Activated CD4-positive, alpha-beta memory T cell treated with anti-CD3 and anti-CD28 coated beads, Interleukin-2, amount 10 ng/mL, durations not matched to agents 7 days and 5 days (primary cell): Measurements from ENCODE around the gene GATM. TPM values are rescaled to one million over a fixed set of nuclear protein-coding genes. Genes with fewer than 3 reads are reported as not detected.
"Not testable (repeated sequence)": the region's sequence is repeated elsewhere in the genome, so short reads cannot be mapped to it uniquely, and the experiment has no call there.

ENCODE experiments used
- CTCF ChIA-PET: fragments of 350-600 bp; sonication (Branson Sonifier 250); formaldehyde crosslinking; loops from one replicate; lab custom pipeline; 2021; ENCODE audit warnings: antibody characterized with exemption, inconsistent platforms; lab: Charles Lee
- POLR2A ChIA-PET: fragments of 350-600 bp; sonication (Branson Sonifier 250); formaldehyde crosslinking; loops from one replicate; lab custom pipeline; 2021; ENCODE audit warnings: antibody characterized with exemption; lab: Charles Lee
- DNase-seq: peaks from one replicate; pipeline ENCODE4 v3.0.0-alpha.2; 2020
- H3K27ac Mint-ChIP-seq: one replicate; pipeline ENCODE4 v1.8.0; 2021; ENCODE audit warnings: mild to moderate bottlenecking, mixed read lengths
- H3K27me3 Mint-ChIP-seq: one replicate; pipeline ENCODE4 v1.8.0; 2021; ENCODE audit warnings: mixed read lengths
- H3K36me3 Mint-ChIP-seq: one replicate; pipeline ENCODE4 v1.8.0; 2021; ENCODE audit warnings: low read depth, mixed read lengths
- H3K4me1 Mint-ChIP-seq: one replicate; pipeline ENCODE4 v1.8.0; 2021; ENCODE audit warnings: mixed read lengths
- H3K4me3 Mint-ChIP-seq: one replicate; pipeline ENCODE4 v1.8.0; 2021; ENCODE audit warnings: mild to moderate bottlenecking, mixed read lengths
- H3K9me3 Mint-ChIP-seq: one replicate; pipeline ENCODE4 v1.8.0; 2021; ENCODE audit warnings: mixed read lengths
- total RNA-seq, 2 experiments: library from RNA; stranded (reverse); gene quantifications; one replicate each; pipeline ENCODE4 v1.2.3, GENCODE V29; 2021

Gene GATM
- total RNA-seq, 2 experiments from 2014 or later: 1.9 to 2.2 TPM

DNA sequence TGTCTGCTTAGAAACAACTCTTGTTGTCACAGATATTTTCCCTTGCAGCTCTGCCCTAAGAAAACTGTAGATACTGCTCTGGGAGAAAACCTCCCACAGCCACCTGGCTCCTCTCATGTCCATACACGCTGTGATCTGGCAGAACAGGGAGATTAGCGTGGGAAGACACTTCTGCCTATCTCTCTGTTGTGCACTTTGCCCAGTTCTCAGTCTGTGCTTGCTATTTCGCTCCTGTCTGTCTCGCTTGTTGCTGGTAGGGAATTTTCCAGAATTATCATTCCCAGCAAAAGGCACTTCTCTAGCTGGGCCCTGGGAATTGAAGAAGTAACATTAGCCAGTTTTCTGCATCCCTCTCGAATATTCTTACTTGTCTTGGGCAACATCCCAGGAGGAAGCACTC is 8.1 kb upstream of the GATM start:
- no peaks in the 10 kb centered on the region for H3K9me3 Mint-ChIP-seq
- H3K4me3 Mint-ChIP-seq: no peak overlapping the region
- H3K27ac Mint-ChIP-seq: no peak overlapping the region
- H3K4me1 Mint-ChIP-seq: no peaks in the 10 kb centered on the region
- no peak for DNase-seq
- H3K27me3 Mint-ChIP-seq: peaks cover 38% of the 10 kb centered on the region
- no peaks in the 10 kb centered on the region for H3K36me3 Mint-ChIP-seq
- CTCF ChIA-PET: no interaction called here
- POLR2A ChIA-PET: interaction anchor here (1.3 kb wide), 1 partner anchor 16 kb away, joined by 3 read pairs; no protein-coding TSS in a partner anchor

DNA sequence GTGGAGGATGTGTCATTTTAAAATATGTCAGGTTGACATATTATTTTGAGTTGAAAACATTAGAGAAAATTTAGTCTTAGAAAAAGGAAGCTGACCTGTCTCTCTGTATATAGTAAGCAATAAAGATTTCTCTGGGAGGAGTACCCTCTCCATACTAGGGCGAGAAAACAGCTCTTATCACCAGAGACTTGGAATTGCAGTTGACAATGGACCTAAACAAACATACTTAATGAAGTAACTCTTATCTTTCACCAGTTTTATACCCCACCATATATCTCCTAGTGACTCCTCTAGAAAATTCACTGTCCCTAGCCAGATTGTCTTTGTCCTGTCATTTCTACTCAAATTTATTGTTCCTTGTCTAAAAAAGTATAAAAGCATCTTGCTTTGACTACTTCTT is 7.2 kb upstream of the GATM start:
- H3K27ac Mint-ChIP-seq: no peak overlapping the region
- POLR2A ChIA-PET: interaction anchor here (1.3 kb wide), 1 partner anchor 17 kb away, joined by 3 read pairs; no protein-coding TSS in a partner anchor
- CTCF ChIA-PET: no interaction called here
- H3K36me3 Mint-ChIP-seq: no peaks in the 10 kb centered on the region
- DNase-seq: no peak
- H3K4me1 Mint-ChIP-seq: no peaks in the 10 kb centered on the region
- H3K4me3 Mint-ChIP-seq: no peak overlapping the region
- H3K27me3 Mint-ChIP-seq: peaks cover 44% of the 10 kb centered on the region
- no peaks in the 10 kb centered on the region for H3K9me3 Mint-ChIP-seq

GRCh38 chr15:45384700-45385099 is 6.4 kb upstream of the GATM start:
- ChIA-PET POLR2A (no interaction called here), CTCF (no interaction called here)
- Mint-ChIP-seq H3K9me3 (no peaks in the 10 kb centered on the region), H3K36me3 (no peaks in the 10 kb centered on the region), H3K4me3 (no peak overlapping the region), H3K27ac (no peak overlapping the region), H3K27me3 (peaks cover 48% of the 10 kb centered on the region), H3K4me1 (no peaks in the 10 kb centered on the region)
- DNase-seq: no peak

DNA sequence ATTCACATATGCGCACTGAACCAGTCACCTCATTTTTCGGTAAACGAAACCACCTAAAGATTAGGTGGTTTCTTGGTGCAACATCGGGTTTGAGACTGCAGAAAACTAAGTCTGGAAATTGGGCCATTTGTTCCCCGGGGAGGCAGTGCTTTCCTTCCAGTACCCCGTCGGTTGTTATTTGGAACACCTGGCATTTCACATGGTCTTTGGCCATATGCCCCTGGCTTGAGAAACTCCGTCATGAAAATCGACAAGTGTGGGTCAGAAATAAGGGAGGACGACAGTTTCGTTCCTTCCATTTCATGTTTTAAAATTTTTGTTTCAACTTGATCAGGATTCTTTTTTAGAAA is 544 bp upstream of the GATM start:
- no peak overlapping the region for H3K4me3 Mint-ChIP-seq
- peaks cover 11% of the 10 kb centered on the region for H3K4me1 Mint-ChIP-seq
- no peak overlapping the region for H3K27ac Mint-ChIP-seq
- peaks cover 68% of the 10 kb centered on the region for H3K27me3 Mint-ChIP-seq
- CTCF ChIA-PET: no interaction called here
- POLR2A ChIA-PET: no interaction called here
- H3K9me3 Mint-ChIP-seq: no peaks in the 10 kb centered on the region
- H3K36me3 Mint-ChIP-seq: no peaks in the 10 kb centered on the region
- DNase-seq: no peak

GRCh38 chr15:45377609-45378148 is 665 bp downstream of the GATM start:
- no peaks in the 10 kb centered on the region for H3K9me3 Mint-ChIP-seq
- peaks cover 71% of the 10 kb centered on the region for H3K27me3 Mint-ChIP-seq
- peak overlapping the region; percentile 21 for H3K4me3 Mint-ChIP-seq
- H3K36me3 Mint-ChIP-seq: no peaks in the 10 kb centered on the region
- POLR2A ChIA-PET: interaction anchor here (0.6 to 1.1 kb wide), 2 partner anchors 12 to 43 kb away, joined by 4 read pairs; no protein-coding TSS in a partner anchor
- H3K27ac Mint-ChIP-seq: no peak overlapping the region
- CTCF ChIA-PET: interaction anchor here (1.0 kb wide), 1 partner anchor 23 kb away, joined by 3 read pairs; no protein-coding TSS in a partner anchor
- no peak for DNase-seq
- peaks cover 11% of the 10 kb centered on the region for H3K4me1 Mint-ChIP-seq

GRCh38 chr15:45376967-45377608 is 1.3 kb downstream of the GATM start:
- Mint-ChIP-seq H3K4me3 (peak overlapping the region; percentile 21), H3K27ac (no peak overlapping the region), H3K9me3 (no peaks in the 10 kb centered on the region), H3K4me1 (peaks cover 11% of the 10 kb centered on the region), H3K36me3 (no peaks in the 10 kb centered on the region), H3K27me3 (peaks cover 75% of the 10 kb centered on the region)
- DNase-seq: no peak
- POLR2A ChIA-PET: interaction anchor here (1.1 kb wide), 1 partner anchor 12 kb away, joined by 4 read pairs; no protein-coding TSS in a partner anchor
- CTCF ChIA-PET: interaction anchor here (0.7 to 1.0 kb wide), 2 partner anchors 24 to 52 kb away, joined by 3 read pairs; no protein-coding TSS in a partner anchor

DNA sequence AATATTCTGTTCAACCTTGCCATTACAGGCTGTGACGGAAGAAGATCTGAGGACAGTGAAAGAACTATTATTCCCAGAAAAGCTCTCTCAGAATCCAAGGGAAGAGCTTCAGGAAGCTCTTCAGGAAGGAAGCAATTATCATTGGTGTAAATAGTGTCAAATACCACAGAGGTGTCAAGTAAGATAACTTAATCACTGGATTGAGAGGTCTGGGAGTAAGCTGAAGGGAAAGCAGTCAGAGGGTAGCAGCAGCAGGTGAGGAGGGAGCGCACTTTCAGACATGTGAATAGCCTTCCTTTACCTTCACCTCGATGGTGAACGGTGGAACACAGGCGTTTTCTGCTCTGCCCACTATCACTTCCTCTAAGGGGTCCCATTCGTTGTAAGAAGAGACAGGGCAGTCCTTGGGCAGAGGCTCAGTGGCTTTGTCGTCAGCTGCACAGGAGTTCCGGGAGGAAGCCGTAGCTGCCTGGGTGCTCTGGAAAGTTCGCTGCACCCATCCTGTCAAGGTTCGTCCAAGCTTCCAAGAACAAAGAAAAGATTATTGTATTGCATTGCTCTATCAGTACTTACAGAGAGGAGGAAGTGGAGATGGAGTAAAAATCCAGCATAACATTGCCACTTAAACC is 1.9 kb downstream of the GATM start:
- DNase-seq: no peak
- Mint-ChIP-seq H3K27ac (no peak overlapping the region), H3K9me3 (no peaks in the 10 kb centered on the region), H3K4me1 (peaks cover 11% of the 10 kb centered on the region), H3K36me3 (no peaks in the 10 kb centered on the region), H3K27me3 (peaks cover 70% of the 10 kb centered on the region), H3K4me3 (no peak overlapping the region)
- POLR2A ChIA-PET: interaction anchor here (1.1 kb wide), 1 partner anchor 13 kb away, joined by 4 read pairs; no protein-coding TSS in a partner anchor
- CTCF ChIA-PET: interaction anchor here (0.7 kb wide), 1 partner anchor 53 kb away, joined by 3 read pairs; no protein-coding TSS in a partner anchor

DNA sequence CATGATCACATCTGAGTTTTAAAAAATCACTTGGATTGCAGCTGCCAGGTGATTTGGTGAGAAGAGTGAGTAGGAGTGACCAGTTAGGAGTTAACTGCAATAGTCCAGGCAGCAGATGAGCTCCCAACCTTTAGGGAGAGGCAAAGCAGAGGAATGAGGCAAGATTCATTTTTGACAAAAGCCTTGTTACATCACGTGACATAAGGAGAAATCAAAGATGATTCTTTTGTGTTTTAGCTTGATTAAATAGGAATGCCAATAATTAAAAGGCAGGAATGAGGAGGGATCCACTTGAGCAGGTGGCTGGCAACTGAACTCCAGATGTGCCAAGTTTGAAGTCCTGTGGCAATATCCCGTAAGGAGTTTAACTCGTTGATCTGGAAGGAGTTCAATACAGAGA is 2.5 kb downstream of the GATM start:
- ChIA-PET POLR2A (no interaction called here), CTCF (no interaction called here)
- peaks cover 11% of the 10 kb centered on the region for H3K4me1 Mint-ChIP-seq
- no peak overlapping the region for H3K4me3 Mint-ChIP-seq
- no peak for DNase-seq
- peaks cover 67% of the 10 kb centered on the region for H3K27me3 Mint-ChIP-seq
- H3K36me3 Mint-ChIP-seq: no peaks in the 10 kb centered on the region
- no peak overlapping the region for H3K27ac Mint-ChIP-seq
- no peaks in the 10 kb centered on the region for H3K9me3 Mint-ChIP-seq

DNA sequence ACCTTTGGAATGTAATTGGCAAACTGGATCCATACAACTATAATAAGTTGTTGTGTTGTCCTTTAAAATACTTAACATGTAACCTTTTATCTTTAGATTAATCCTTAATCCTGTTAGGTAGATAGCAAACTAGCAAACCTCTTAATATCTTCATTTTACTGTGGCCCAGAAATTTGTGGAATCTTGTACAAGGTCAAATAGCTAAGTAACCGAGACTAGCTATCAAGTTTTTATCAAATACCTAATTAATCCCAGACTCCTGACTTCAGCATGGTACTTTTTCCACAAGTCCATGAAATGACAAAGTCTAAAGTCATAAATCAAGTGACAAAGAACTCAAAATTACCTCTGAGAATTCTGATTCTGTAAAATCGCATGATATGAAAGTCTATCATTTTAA is 4.4 kb downstream of the GATM start:
- POLR2A ChIA-PET: no interaction called here

DNA sequence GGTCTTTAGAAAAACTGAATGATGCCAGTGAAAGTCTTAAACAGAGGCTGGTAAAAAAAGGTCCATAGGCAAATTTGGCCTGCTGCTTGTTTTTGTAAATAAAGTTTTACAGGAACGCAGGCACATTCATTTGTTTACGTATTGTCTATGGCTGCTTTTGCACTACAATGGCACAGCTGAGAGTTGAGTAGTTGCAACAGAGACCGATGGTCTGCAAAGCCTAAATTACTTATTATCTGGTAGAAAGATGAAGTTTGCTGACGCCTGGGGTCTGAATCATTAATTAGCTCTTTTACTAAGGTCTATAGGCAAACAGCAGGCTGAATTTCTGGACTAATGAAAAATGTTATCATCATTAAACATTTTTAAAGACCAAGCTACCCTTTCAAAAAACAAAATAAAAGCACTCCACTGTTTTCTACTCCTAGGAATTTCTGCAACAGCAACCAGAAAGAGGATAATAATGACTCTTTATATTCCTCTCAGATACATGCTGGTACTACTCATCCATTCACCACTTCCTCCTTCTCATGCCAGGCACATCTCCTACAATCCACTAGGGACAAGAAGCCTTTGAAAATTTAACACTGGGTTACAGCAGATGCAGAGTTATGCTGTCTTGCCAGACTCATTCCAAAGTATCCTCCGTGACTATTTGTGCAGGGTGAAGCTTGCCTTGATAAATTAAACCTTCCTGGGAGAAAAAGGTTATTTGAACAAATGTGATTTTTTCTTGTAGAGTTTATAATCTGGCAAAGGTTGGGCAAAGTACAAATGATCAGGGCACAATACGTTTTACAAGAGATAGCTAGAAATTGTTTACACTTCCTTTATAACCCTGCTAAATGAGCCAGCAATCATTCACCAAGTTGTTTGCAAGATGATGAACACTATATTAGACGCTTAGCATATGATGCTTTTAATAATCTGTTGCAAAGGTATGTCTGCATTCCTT is 6.0 kb downstream of the GATM start:
- H3K27ac Mint-ChIP-seq: no peak overlapping the region
- no peak overlapping the region for H3K4me3 Mint-ChIP-seq
- H3K27me3 Mint-ChIP-seq: peaks cover 51% of the 10 kb centered on the region
- H3K36me3 Mint-ChIP-seq: no peaks in the 10 kb centered on the region
- CTCF ChIA-PET: interaction anchor here (0.8 kb wide), 1 partner anchor 8 kb away, joined by 3 read pairs; no protein-coding TSS in a partner anchor
- H3K9me3 Mint-ChIP-seq: no peaks in the 10 kb centered on the region
- no peak for DNase-seq
- POLR2A ChIA-PET: no interaction called here
- peaks cover 3% of the 10 kb centered on the region for H3K4me1 Mint-ChIP-seq

More for the DNA sequence above, 4.4 kb downstream of the GATM start:
- peaks cover 11% of the 10 kb centered on the region for H3K4me1 Mint-ChIP-seq
- H3K27me3 Mint-ChIP-seq: peaks cover 64% of the 10 kb centered on the region
- H3K27ac Mint-ChIP-seq: no peak overlapping the region
- H3K4me3 Mint-ChIP-seq: no peak overlapping the region
- no peak for DNase-seq
- no peaks in the 10 kb centered on the region for H3K9me3 Mint-ChIP-seq
- CTCF ChIA-PET: no interaction called here
- H3K36me3 Mint-ChIP-seq: no peaks in the 10 kb centered on the region

DNA sequence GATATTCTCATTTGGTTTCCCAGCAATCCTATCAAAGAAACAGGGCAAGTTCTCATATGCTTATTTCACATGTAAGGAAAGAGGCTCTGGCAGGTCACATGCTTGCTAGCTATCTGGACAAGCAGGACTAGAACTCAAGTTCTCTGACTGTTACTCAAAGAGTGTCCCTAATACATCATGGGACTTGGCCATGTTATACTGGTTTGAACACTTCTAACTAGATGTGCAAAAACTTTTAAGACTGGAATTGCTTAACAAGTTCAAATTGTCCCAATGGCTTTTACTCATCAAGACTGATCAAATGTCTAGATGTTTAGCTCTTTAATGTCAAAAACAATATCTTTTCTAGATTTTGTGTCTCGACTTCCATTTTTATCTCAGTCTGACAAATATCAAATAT is 6.8 kb downstream of the GATM start:
- Mint-ChIP-seq H3K4me1 (peaks cover under 1% of the 10 kb centered on the region), H3K27me3 (peaks cover 44% of the 10 kb centered on the region), H3K4me3 (no peak overlapping the region), H3K36me3 (no peaks in the 10 kb centered on the region), H3K27ac (no peak overlapping the region), H3K9me3 (no peaks in the 10 kb centered on the region)
- POLR2A ChIA-PET: no interaction called here
- no peak for DNase-seq
- CTCF ChIA-PET: no interaction called here

- peaks cover 29% of the 10 kb centered on the region for H3K27me3 Mint-ChIP-seq
- H3K27ac Mint-ChIP-seq, POLR2A ChIA-PET: not testable (repeated sequence)
Observed at GRCh38 chr15:45370042-45370441, 8.3 kb downstream of the GATM start.

More at GRCh38 chr15:45370042-45370441, 8.3 kb downstream of the GATM start:
- H3K4me3 Mint-ChIP-seq, H3K4me1 Mint-ChIP-seq, H3K36me3 Mint-ChIP-seq, CTCF ChIA-PET, DNase-seq, H3K9me3 Mint-ChIP-seq: not testable (repeated sequence)
